Uterus (tissue), 4 donors: ENCODE measurements around the gene COG4. TPM values are rescaled to one million over a fixed set of nuclear protein-coding genes. Genes with fewer than 3 reads are reported as not detected.
A peak's percentile ranks its signal among the peaks of the same experiment; 100 is the strongest.
"Not testable (repeated sequence)": the region's sequence is repeated elsewhere in the genome, so short reads cannot be mapped to it uniquely, and the experiment has no call there.

ENCODE experiments used
- DNase-seq, 2 donors: peaks; one replicate each; pipeline ENCODE4 v3.0.0-alpha.2; 2019 to 2020
- H3K27ac ChIP-seq, 2 donors: fragments of 200-600 bp; sonication (generic); 1 replicate in 1 of 2; 2 replicates in 1 of 2; pipeline ENCODE4 v1.5.1; 2016 to 2018
- H3K27me3 ChIP-seq, 2 donors: fragments of 200-600 bp; sonication (generic); one replicate each; pipeline ENCODE4 v1.5.1; 2018 to 2019; ENCODE audit warnings: control low read depth in 1 of 2
- H3K36me3 ChIP-seq, 2 donors: fragments of 200-600 bp; sonication (generic); one replicate each; pipeline ENCODE4 v1.5.1; 2019; ENCODE audit warnings: control low read depth in 1 of 2
- H3K4me1 ChIP-seq, 2 donors: fragments of 200-600 bp; sonication (generic); one replicate each; pipeline ENCODE4 v1.5.1; 2018 to 2019; ENCODE audit warnings: control low read depth in 1 of 2
- H3K4me3 ChIP-seq, 2 donors: fragments of 200-600 bp; sonication (generic); 1 replicate in 1 of 2; 2 replicates in 1 of 2; pipeline ENCODE4 v1.5.1; 2018 to 2019; ENCODE audit warnings: mild to moderate bottlenecking in 1 of 2
- H3K9me3 ChIP-seq, 2 donors: fragments of 200-600 bp; sonication (generic); one replicate each; pipeline ENCODE4 v1.5.1; 2019; ENCODE audit warnings: control low read depth in 1 of 2
- CTCF ChIP-seq, 4 experiments: fragments of 200-600 bp in 2 of 4; fragments of 450-650 bp in 2 of 4; sonication (generic) in 2 of 4; IDR thresholded peaks; one replicate each; pipeline ENCODE4 v1.5.1; 2016 to 2019; ENCODE audit warnings: antibody characterized with exemption in 4 of 4, mild to moderate bottlenecking in 2 of 4, moderate library complexity in 1 of 4
- POLR2A ChIP-seq, 2 donors: fragments of 450-650 bp; IDR thresholded peaks; one replicate each; pipeline ENCODE4 v1.6.1; 2016; ENCODE audit warnings: antibody characterized with exemption in 2 of 2, mild to moderate bottlenecking in 1 of 2, moderate library complexity in 1 of 2
- intact Hi-C: fragments of 100-400 bp; cut with DNase I; formaldehyde crosslinking; loops from one replicate; pipeline ENCODE4 v1.15.1; 2023; ENCODE audit warnings: low total_unique reads
- total RNA-seq, 4 donors: library from RNA; depleted of rRNA in 3 of 4; stranded (reverse); fragments of >200 nt in 3 of 4; gene quantifications; one replicate each; pipeline versions ENCODE4 v1.1.0 to v1.2.4, GENCODE V29; 2014 to 2023
- donor health status: DM: yes; HTN: yes; CAD: no.

COG4 gene
- total RNA-seq, 4 donors from 2014 or later = 33.3 to 137 (median 67.1) TPM

GRCh38 chr16:70529051-70529777 lies 5.9 kb upstream of the COG4 start:
- no peaks in the 10 kb centered on the region for H3K36me3 ChIP-seq
- TF ChIP-seq CTCF (IDR thresholded peaks at IDR 0.05) = peak in 3 of 4 experiments; percentile 23 to 32 (median 32)
- TF ChIP-seq POLR2A (IDR thresholded peaks at IDR 0.05) = no peak
- H3K27ac ChIP-seq = no peak overlapping the region
- H3K4me1 ChIP-seq = peaks cover 16 to 32% of the 10 kb centered on the region in 2 donors
- no peak for DNase-seq
- H3K27me3 ChIP-seq = no peaks in the 10 kb centered on the region
- intact Hi-C loops = loop anchor here (10.0 kb wide), 1 partner anchor 126 kb away; no protein-coding TSS in a partner anchor
- no peak overlapping the region for H3K4me3 ChIP-seq
- no peaks in the 10 kb centered on the region for H3K9me3 ChIP-seq

- H3K27me3 ChIP-seq = no peaks in the 10 kb centered on the region
- H3K4me3 ChIP-seq = no peak overlapping the region
- no peaks in the 10 kb centered on the region for H3K9me3 ChIP-seq
- no peaks in the 10 kb centered on the region for H3K36me3 ChIP-seq
- intact Hi-C loops = loop anchor here (10.0 kb wide), 1 partner anchor 127 kb away; no protein-coding TSS in a partner anchor
- H3K4me1 ChIP-seq = peaks cover 19 to 37% of the 10 kb centered on the region in 2 donors
- no peak overlapping the region for H3K27ac ChIP-seq
- no peak for DNase-seq
- no peak for TF ChIP-seq POLR2A (IDR thresholded peaks at IDR 0.05)
- TF ChIP-seq CTCF (IDR thresholded peaks at IDR 0.05) = no peak
Observed at GRCh38 chr16:70527315-70527996, 4.1 kb upstream of the COG4 start.

- Histone ChIP-seq H3K4me1 (peaks cover 19 to 40% of the 10 kb centered on the region in 2 donors), H3K27me3 (no peaks in the 10 kb centered on the region), H3K4me3 (no peak overlapping the region), H3K36me3 (no peaks in the 10 kb centered on the region), H3K27ac (no peak overlapping the region), H3K9me3 (no peaks in the 10 kb centered on the region)
- DNase-seq = no peak
- TF ChIP-seq CTCF (IDR thresholded peaks at IDR 0.05) = no peak
- TF ChIP-seq POLR2A (IDR thresholded peaks at IDR 0.05) = no peak
- intact Hi-C loops = loop anchor here (10.0 kb wide), 1 partner anchor 128 kb away; no protein-coding TSS in a partner anchor
Observed at GRCh38 chr16:70526403-70526802, 3.0 kb upstream of the COG4 start.

GRCh38 chr16:70524399-70524825 lies 1.1 kb upstream of the COG4 start:
- H3K4me3 ChIP-seq = peak overlapping the region; percentile 90 to 95
- H3K9me3 ChIP-seq, H3K27me3 ChIP-seq, H3K36me3 ChIP-seq: not testable (repeated sequence)
- DNase-seq = peak; percentile 24 to 31
- peak overlapping the region; percentile 89 to 90 for H3K27ac ChIP-seq
- intact Hi-C loops = loop anchor here (10.0 kb wide), 1 partner anchor 130 kb away; no protein-coding TSS in a partner anchor
- H3K4me1 ChIP-seq = peaks cover 19 to 40% of the 10 kb centered on the region in 2 donors

- H3K36me3 ChIP-seq = no peaks in the 10 kb centered on the region
- TF ChIP-seq POLR2A (IDR thresholded peaks at IDR 0.05) (no peak), CTCF (IDR thresholded peaks at IDR 0.05) (no peak)
- H3K27ac ChIP-seq = peak within 1 kb of the TSS; percentile 89 to 90
- peak; percentile 60 to 64 for DNase-seq
- peak within 1 kb of the TSS; percentile 90 to 95 for H3K4me3 ChIP-seq
- intact Hi-C loops = loop anchor here (10.0 kb wide), 1 partner anchor 131 kb away; no protein-coding TSS in a partner anchor
- peaks cover 16 to 37% of the 10 kb centered on the region in 2 donors for H3K4me1 ChIP-seq
- no peaks in the 10 kb centered on the region for H3K9me3 ChIP-seq
- no peaks in the 10 kb centered on the region for H3K27me3 ChIP-seq
Observed at GRCh38 chr16:70523743-70524398, 517 bp upstream of the COG4 start, which contains the start of gene SF3B3. TSS of gene SF3B3 (plus strand) at chr16:70523816. CDS start at chr16:70526657, 2,841 bp downstream.
